ENCODE results near the gene ZNF750.

The ZNF750 gene

GRCh38 chr17:82832881-82833475, 6.8 kb downstream of the ZNF750 start:
- DNase-seq = no peak

DNA sequence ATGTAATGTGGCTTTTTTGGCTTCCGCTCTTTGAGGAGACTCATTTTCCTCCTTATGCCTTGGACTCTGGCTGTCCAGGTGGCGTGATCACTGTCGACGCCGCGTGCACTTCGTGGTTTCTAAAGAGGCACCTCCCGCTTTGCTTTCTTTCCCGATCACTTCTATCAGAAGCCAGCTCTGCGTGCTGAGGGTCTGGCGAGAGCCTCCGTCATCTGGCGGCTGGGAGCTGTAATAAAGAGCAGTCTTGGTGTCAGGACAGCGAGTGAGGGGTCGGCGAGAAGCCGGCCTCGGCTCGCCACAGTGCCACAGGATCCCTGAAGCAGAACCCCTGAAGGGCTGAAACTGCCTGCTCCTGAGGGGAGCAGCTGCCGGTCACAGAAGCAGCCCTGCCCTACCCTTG, 7.4 kb downstream of the ZNF750 start:
- DNase-seq = no peak

GRCh38 chr17:82831818-82832200, 8.0 kb downstream of the ZNF750 start:
- no peak for DNase-seq

- no peak for DNase-seq
Observed at GRCh38 chr17:82831041-82831817, 8.6 kb downstream of the ZNF750 start.

GRCh38 chr17:82830249-82830661, 9.6 kb downstream of the ZNF750 start:
- no peak for DNase-seq

DNA sequence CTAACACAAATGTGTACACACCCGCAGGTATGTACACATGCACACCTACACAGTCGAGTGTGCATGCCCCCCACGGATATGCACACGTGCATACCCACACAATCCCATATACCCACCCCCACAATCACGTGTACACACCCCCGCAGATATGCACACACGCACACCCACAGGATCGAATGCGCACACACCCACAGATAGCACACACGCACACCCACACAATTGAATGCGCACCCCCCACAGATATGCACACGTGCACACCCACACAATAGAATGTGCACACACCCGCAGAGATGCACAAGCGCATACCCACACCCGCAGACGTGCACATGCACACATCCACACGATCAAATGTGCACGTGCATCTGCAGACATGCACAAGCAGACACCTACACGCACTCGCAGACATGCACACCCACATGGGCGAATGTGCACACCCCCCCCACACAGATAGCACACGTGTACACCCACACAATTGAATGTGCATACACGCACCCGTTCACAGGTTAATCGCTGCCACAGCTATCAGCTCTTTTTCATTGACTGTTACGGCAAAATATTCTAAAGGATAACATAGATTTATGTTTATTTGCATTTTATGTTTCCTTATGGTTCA, 10.8 kb downstream of the ZNF750 start:
- DNase-seq = no peak

DNA sequence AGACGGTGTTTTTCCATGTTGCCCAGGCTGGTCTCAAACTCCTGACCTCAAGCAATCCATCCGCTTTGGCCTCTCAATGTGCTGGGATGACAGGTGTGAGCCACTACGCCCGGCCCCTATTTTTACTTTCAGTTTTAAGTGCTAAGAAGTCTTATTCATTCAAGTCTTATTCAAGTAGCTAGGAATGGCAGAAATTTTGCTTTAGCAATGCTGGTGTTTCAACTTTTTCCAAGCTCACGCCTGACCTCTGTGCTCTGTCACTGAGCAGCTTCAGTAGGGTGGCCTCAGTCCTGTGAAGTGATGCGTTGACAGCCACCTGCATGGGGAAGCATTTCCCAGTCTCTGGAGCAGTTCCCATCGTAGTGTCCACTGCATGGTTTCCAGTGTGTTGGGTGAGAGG, 12.9 kb downstream of the ZNF750 start:
- DNase-seq = no peak

- DNase-seq = no peak
Observed at GRCh38 chr17:82826211-82826610, 13.6 kb downstream of the ZNF750 start.

- no peak for DNase-seq
Observed at GRCh38 chr17:82825540-82826124, 14.2 kb downstream of the ZNF750 start.

DNA sequence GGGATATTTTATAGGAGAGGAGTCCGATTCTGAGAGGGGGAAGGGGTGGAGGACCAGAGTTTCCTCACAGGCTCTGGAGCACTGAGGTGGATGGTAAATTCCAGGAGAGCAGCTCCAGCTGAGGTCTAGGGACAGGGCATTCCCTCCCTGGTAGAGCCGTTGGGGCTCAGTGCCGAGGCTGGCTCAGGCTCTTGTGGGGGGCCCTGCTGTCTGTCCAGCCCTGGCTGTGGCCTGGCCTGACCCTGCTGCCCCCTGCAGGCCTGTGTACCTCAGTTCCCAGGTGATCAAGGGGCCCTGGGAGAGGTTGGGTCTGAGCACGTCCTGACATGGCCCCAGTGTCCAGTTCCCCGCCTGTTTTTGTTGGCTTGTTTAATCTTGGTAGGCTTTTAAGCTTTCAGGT, 16.8 kb downstream of the ZNF750 start:
- DNase-seq = no peak

DNA sequence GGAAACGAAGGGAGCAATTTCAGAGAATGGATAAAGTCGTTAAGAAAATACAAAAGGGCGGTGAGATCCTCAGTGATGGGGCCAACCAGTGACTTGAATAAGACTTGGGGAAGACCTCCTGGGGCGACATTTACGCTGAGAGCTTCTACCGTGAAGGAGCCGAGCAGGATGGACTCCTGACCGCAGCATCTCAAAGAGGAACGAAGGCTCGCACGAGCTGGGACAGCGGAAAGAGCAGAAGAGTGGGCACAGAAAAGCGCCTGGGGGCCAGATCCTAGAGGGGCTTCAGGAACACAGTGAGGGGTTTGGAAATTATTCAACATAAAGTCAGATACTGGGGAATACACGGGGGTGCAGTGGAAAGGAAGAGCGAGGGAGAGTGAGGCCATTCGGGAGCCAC, 17.5 kb downstream of the ZNF750 start:
- DNase-seq = no peak

- no peak for DNase-seq
Observed at GRCh38 chr17:82821554-82821953, 18.3 kb downstream of the ZNF750 start.

DNA sequence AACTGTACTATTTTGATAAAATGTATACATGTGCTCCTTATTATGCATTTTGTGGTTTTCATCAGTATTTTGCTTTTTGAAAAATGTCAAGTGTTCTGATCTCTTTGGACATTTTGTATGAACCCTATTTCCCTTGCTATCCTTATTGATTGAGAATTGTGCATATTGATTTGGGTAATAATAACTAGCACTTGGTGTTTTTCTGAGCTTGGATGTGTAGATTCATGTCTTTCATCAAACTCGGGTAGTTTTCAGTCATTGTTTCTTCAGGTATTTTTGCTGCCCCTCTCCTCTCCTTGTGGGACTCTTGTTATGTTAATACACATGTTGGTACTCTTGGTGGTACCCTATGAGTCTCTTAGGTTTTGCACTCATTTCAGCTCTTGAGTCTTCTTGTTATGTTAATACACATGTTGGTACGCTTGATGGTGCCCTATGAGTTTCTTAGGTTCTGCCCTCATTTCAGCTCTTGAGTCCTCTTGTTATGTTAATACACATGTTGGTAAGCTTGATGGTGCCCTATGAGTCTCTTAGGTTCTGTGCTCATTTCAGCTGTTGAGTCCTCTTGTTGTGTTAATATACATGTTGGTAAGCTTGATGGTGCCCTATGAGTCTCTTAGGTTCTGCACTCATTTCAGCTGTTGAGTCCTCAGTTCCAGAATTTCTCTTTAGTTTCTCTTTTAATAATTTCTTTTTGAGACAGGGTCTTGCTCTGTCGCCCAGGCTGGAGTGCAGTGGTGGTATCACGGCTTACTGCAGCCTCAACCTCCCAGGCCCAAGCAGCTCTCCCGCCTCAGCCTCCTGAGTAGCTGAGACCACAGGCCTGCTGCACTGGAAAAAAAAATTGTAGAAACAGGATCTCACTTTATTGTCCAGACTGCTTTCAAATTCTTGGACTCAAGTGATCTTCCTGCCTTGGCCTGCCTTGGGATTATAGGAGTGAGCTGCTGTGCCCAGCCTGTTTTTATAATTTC, 19.3 kb downstream of the ZNF750 start:
- no peak for DNase-seq

- DNase-seq = no peak
Observed at GRCh38 chr17:82817947-82818346, 21.9 kb downstream of the ZNF750 start.

DNA sequence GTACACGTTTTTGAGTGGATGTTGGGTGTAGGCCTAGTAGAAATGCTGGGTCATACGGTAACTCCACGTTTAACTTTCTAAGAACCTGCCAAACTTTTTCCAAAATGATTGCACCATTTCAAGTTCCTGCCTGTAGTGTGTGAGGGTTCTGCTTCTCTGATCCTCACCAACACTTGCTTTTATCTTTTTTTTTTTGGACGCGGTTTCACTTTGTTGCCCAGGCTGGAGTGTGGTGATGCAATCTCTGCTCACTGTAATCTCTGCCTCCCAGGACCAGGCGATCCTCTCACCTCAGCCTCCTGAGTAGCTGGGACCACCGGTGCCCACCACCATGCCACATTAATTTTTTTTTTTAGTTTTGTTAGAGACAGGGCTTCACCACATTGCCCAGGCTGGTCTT, 23.5 kb downstream of the ZNF750 start:
- no peak for DNase-seq

DNA sequence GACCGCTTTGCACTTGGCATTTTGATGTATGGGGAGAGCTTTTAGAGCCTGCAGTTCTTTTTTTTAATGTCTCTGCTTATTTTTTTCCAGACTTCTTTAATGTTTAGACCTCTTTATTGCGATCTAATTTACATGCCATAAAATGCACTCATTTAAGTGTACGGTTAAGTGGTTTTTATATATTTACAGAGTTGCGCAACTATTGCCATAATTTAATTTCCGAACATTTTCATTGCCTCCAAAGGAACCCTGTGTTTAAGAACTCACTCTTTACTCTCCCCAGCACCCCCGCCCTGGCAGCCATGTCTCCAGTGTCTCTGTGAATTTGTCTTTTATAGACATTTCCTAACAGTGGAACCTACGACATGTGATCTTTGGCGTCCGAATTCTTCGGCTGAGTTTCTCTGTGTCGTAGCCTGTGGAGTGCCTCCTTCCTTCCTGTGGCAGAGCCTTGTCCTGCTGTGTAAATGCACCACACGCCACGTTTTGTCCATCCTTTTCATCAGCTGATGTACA, 24.0 kb downstream of the ZNF750 start:
- DNase-seq = no peak

DNA sequence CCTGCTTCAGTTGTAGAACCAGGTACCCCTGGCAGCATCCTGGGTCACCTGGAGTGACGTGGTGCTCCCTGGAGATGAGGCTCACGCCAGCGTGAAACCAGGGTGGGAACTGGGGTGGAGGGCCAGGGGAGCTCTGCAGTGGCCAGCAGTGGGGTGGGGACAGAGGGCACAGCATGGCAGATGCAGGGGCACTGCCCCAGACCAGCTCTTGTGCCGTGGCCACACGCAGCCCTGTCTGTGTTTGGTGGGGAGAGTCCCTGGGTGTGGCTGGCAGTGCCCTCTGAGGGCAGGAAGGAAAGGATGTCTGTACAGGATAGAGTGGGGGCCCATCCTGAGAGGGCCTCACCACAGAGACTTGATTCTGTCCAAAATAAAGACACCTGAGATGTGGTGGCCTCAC, 24.5 kb downstream of the ZNF750 start:
- no peak for DNase-seq

- no peak for DNase-seq
Observed at GRCh38 chr17:82814834-82815233, 25.0 kb downstream of the ZNF750 start.

DNA sequence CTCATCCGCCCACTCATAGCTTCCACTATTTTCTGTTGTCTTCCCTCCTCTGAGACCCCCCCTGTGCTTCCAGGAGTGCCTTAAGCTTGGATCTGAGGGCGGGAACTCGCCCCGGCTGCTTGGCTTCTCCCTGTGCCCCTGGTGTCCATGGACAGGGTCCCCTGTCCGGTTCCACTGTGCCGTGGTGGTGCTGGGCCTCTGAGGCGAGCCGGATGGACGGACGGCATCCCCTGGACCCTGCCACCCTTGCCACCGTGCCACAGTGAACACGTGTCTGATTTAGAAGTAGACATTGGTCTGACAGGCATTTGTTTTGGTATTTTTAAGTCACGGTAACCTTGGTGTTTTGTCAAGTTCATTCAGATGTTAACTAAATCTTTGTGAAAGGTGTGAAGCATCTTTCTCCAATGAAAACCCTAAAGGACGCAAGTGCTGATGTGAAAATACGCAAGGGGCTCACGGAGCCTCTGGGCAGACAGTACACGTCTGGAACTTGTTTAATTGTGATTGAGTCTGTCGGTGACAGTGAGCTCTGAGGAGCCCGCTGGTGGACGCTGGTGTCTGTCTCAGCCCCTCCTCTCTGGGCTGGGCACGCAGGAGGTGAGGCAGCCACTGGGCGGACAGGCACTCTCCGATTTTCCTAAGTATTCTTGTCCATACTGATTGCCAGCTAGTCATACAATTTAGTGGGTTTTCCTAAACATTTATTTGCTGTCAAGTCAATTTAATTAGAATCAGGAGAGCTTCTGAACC, 26.3 kb downstream of the ZNF750 start:
- DNase-seq = no peak

DNA sequence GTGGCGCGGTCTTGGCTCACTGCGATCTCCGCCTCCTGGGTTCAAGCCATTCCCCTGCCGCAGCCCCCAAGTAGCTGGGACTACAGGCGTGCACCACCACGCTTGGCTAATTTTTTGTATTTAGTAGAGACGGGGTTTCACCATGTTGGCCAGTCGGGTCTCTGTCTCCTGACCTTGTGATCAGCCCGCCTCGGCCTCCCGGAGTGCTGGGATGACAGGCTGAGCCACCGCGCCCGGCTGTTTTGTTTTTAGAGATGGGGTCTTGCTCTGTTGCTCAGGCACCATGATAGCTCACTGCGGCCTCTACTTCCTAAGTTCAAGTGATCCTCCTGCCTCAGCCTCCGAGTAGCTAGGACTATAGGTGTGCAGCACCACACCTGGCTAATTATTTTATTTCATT, 27.2 kb downstream of the ZNF750 start:
- DNase-seq = no peak

- no peak for DNase-seq
Observed at GRCh38 chr17:82812058-82812457, 27.8 kb downstream of the ZNF750 start.
